ENCODE data around the gene MORF4L1. TPM values are rescaled to one million over a fixed set of nuclear protein-coding genes. Genes with fewer than 3 reads are reported as not detected.

The MORF4L1 gene
- polyA plus RNA-seq, 1 donor from 2014 or later: 1,505 TPM

GRCh38 chr15:78933187-78933822 is 60.6 kb downstream of the MORF4L1 start:
- H3F3A ChIP-seq (ENCODE audit: insufficient read depth, low read length, poor library complexity, severe bottlenecking): no peaks in the 10 kb centered on the region
- no peak overlapping the region for H3K9ac ChIP-seq (ENCODE audit: low read length)
- H3K36me3 ChIP-seq (ENCODE audit: insufficient read depth, low read length): no peaks in the 10 kb centered on the region
- H3K9me3 ChIP-seq (ENCODE audit: low read length): no peaks in the 10 kb centered on the region
- H3K4me3 ChIP-seq (ENCODE audit: low read length): no peak overlapping the region
- no peaks in the 10 kb centered on the region for H3K27me3 ChIP-seq (ENCODE audit: insufficient read depth, low read depth, low read length)
- no peak overlapping the region for H2AFZ ChIP-seq (ENCODE audit: low read depth, low read length)
- no peak overlapping the region for H3K27ac ChIP-seq (ENCODE audit: low read length)
- no peaks in the 10 kb centered on the region for H4K20me1 ChIP-seq (ENCODE audit: insufficient read depth)
- no peaks in the 10 kb centered on the region for H3K79me2 ChIP-seq (replicated peaks; ENCODE audit: insufficient read depth, low read length)
- TF ChIP-seq EP300 (conservative IDR thresholded peaks at IDR 0.05; ENCODE audit: poor library complexity, severe bottlenecking) (no peak), RAD21 (conservative IDR thresholded peaks at IDR 0.05) (no peak), EZH2 (IDR thresholded peaks at IDR 0.05; ENCODE audit: borderline replicate concordance, insufficient read depth, low read length, poor library complexity, severe bottlenecking) (no peak), MXI1 (conservative IDR thresholded peaks at IDR 0.05; ENCODE audit: poor library complexity, severe bottlenecking) (no peak), TAF1 (IDR thresholded peaks at IDR 0.05; ENCODE audit: low read depth) (no peak), CTCF (IDR thresholded peaks at IDR 0.05; ENCODE audit: poor library complexity, severe bottlenecking) (no peak), REST (IDR thresholded peaks at IDR 0.05; ENCODE audit: borderline replicate concordance) (no peak), SMC3 (conservative IDR thresholded peaks at IDR 0.05; ENCODE audit: poor library complexity) (no peak), POLR2AphosphoS5 (IDR thresholded peaks at IDR 0.05) (no peak)
- H3K4me2 ChIP-seq (ENCODE audit: low read length): no peak overlapping the region
- no peaks in the 10 kb centered on the region for H3K9me2 ChIP-seq (ENCODE audit: insufficient read depth, low read length)

- H3K27ac ChIP-seq (ENCODE audit: low read length): no peak overlapping the region
- no peak overlapping the region for H3K4me2 ChIP-seq (ENCODE audit: low read length)
- no peak for TF ChIP-seq CTCF (IDR thresholded peaks at IDR 0.05; ENCODE audit: poor library complexity, severe bottlenecking)
- no peak for TF ChIP-seq EZH2 (IDR thresholded peaks at IDR 0.05; ENCODE audit: borderline replicate concordance, insufficient read depth, low read length, poor library complexity, severe bottlenecking)
- no peak for TF ChIP-seq SMC3 (conservative IDR thresholded peaks at IDR 0.05; ENCODE audit: poor library complexity)
- H3K9me3 ChIP-seq (ENCODE audit: low read length): no peaks in the 10 kb centered on the region
- H3K9ac ChIP-seq (ENCODE audit: low read length): no peak overlapping the region
- H3K9me2 ChIP-seq (ENCODE audit: insufficient read depth, low read length): no peaks in the 10 kb centered on the region
- H3K27me3 ChIP-seq (ENCODE audit: insufficient read depth, low read depth, low read length): no peaks in the 10 kb centered on the region
- no peaks in the 10 kb centered on the region for H3K36me3 ChIP-seq (ENCODE audit: insufficient read depth, low read length)
- no peak overlapping the region for H2AFZ ChIP-seq (ENCODE audit: low read depth, low read length)
- H3K4me3 ChIP-seq (ENCODE audit: low read length): no peak overlapping the region
- H4K20me1 ChIP-seq (ENCODE audit: insufficient read depth): no peaks in the 10 kb centered on the region
- H3K79me2 ChIP-seq (replicated peaks; ENCODE audit: insufficient read depth, low read length): no peaks in the 10 kb centered on the region
- H3F3A ChIP-seq (ENCODE audit: insufficient read depth, low read length, poor library complexity, severe bottlenecking): no peaks in the 10 kb centered on the region
Measured at GRCh38 chr15:78933823-78934654, 61.3 kb downstream of the MORF4L1 start.
